ENCODE results near the gene C9orf152.
"Not testable (repeated sequence)": the region's sequence is repeated elsewhere in the genome, so short reads cannot be mapped to it uniquely, and the experiment has no call there.

The C9orf152 gene

GRCh38 chr9:110214586-110215355, 6.8 kb upstream of the C9orf152 start:
- in situ Hi-C loops (cut with HindIII; ENCODE audit: low sequenced_read_pairs): no loop called here

- in situ Hi-C loops (cut with HindIII; ENCODE audit: low sequenced_read_pairs): no loop called here
Measured at GRCh38 chr9:110214090-110214489, 6.1 kb upstream of the C9orf152 start.

GRCh38 chr9:110213413-110214044, 5.6 kb upstream of the C9orf152 start:
- in situ Hi-C loops (cut with HindIII; ENCODE audit: low sequenced_read_pairs): no loop called here

GRCh38 chr9:110207071-110207641, 803 bp downstream of the C9orf152 start:
- in situ Hi-C loops (cut with HindIII; ENCODE audit: low sequenced_read_pairs): no loop called here

GRCh38 chr9:110206389-110206788, 1.6 kb downstream of the C9orf152 start:
- in situ Hi-C loops (cut with HindIII; ENCODE audit: low sequenced_read_pairs): no loop called here

- in situ Hi-C loops (cut with HindIII; ENCODE audit: low sequenced_read_pairs): not testable (repeated sequence)
Measured at GRCh38 chr9:110205612-110206011, 2.3 kb downstream of the C9orf152 start.

GRCh38 chr9:110202232-110202631, 5.7 kb downstream of the C9orf152 start:
- in situ Hi-C loops (cut with HindIII; ENCODE audit: low sequenced_read_pairs): no loop called here

GRCh38 chr9:110199643-110200042, 8.3 kb downstream of the C9orf152 start:
- in situ Hi-C loops (cut with HindIII; ENCODE audit: low sequenced_read_pairs): loop anchor here (10.0 kb wide), 1 partner anchor 155 kb away; no protein-coding TSS in a partner anchor

GRCh38 chr9:110198357-110198756, 9.6 kb downstream of the C9orf152 start:
- in situ Hi-C loops (cut with HindIII; ENCODE audit: low sequenced_read_pairs): loop anchor here (10.0 kb wide), 1 partner anchor 156 kb away; no protein-coding TSS in a partner anchor

GRCh38 chr9:110197330-110198187, 10.4 kb downstream of the C9orf152 start:
- in situ Hi-C loops (cut with HindIII; ENCODE audit: low sequenced_read_pairs): loop anchor here (10.0 kb wide), 1 partner anchor 157 kb away; no protein-coding TSS in a partner anchor

- in situ Hi-C loops (cut with HindIII; ENCODE audit: low sequenced_read_pairs): loop anchor here (10.0 kb wide), 1 partner anchor 159 kb away; no protein-coding TSS in a partner anchor
Measured at GRCh38 chr9:110196084-110196499, 11.9 kb downstream of the C9orf152 start.

GRCh38 chr9:110192531-110193261, 15.3 kb downstream of the C9orf152 start:
- in situ Hi-C loops (cut with HindIII; ENCODE audit: low sequenced_read_pairs): loop anchor here (10.0 kb wide), 1 partner anchor 162 kb away; no protein-coding TSS in a partner anchor

GRCh38 chr9:110191615-110192014, 16.3 kb downstream of the C9orf152 start:
- in situ Hi-C loops (cut with HindIII; ENCODE audit: low sequenced_read_pairs): loop anchor here (10.0 kb wide), 1 partner anchor 163 kb away; no protein-coding TSS in a partner anchor

- in situ Hi-C loops (cut with HindIII; ENCODE audit: low sequenced_read_pairs): loop anchor here (10.0 kb wide), 1 partner anchor 165 kb away; no protein-coding TSS in a partner anchor
Measured at GRCh38 chr9:110189559-110190320, 18.2 kb downstream of the C9orf152 start.

- in situ Hi-C loops (cut with HindIII; ENCODE audit: low sequenced_read_pairs): no loop called here
Measured at GRCh38 chr9:110188991-110189390, 19.0 kb downstream of the C9orf152 start.

- in situ Hi-C loops (cut with HindIII; ENCODE audit: low sequenced_read_pairs): no loop called here
Measured at GRCh38 chr9:110188101-110188500, 19.9 kb downstream of the C9orf152 start.

GRCh38 chr9:110187126-110187525, 20.8 kb downstream of the C9orf152 start:
- in situ Hi-C loops (cut with HindIII; ENCODE audit: low sequenced_read_pairs): no loop called here

GRCh38 chr9:110186254-110186653, 21.7 kb downstream of the C9orf152 start:
- in situ Hi-C loops (cut with HindIII; ENCODE audit: low sequenced_read_pairs): no loop called here

- in situ Hi-C loops (cut with HindIII; ENCODE audit: low sequenced_read_pairs): no loop called here
Measured at GRCh38 chr9:110185806-110186205, 22.2 kb downstream of the C9orf152 start.
